Measurements from ENCODE around the gene ILK.

- TF ChIP-seq CTCF (IDR thresholded peaks at IDR 0.05 in 2 of 3, conservative IDR thresholded peaks at IDR 0.05 in 1 of 3; ENCODE audit: borderline replicate concordance in 1 of 3, insufficient read depth in 1 of 3, low read depth in 2 of 3, low read length in 2 of 3) = no peak
- no peak for TF ChIP-seq MAX (IDR thresholded peaks at IDR 0.05)
- no peak for TF ChIP-seq POLR2A (IDR thresholded peaks at IDR 0.05; ENCODE audit: borderline replicate concordance, extremely low read depth, insufficient read depth, insufficient read length)
- no peak for TF ChIP-seq ZNF274 (IDR thresholded peaks at IDR 0.05; ENCODE audit: low read depth, low read length)
- TF ChIP-seq EGR1 (IDR thresholded peaks at IDR 0.05; ENCODE audit: low read depth) = no peak
- no peak for TF ChIP-seq REST (IDR thresholded peaks at IDR 0.05; ENCODE audit: low read depth)
- no peak for TF ChIP-seq EZH2phosphoT487 (IDR thresholded peaks at IDR 0.05; ENCODE audit: borderline replicate concordance)
- TF ChIP-seq TCF7L2 (IDR thresholded peaks at IDR 0.05; ENCODE audit: borderline replicate concordance, extremely low read depth, insufficient read depth, insufficient read length) = no peak
- TF ChIP-seq ELF1 (IDR thresholded peaks at IDR 0.05; ENCODE audit: borderline replicate concordance, low read depth) = no peak
These were observed 1.3 kb upstream of the ILK start for GRCh38 chr11:6602096-6602940.

Measured in HCT116 (cell line).